CD14-positive monocyte (primary cell): ENCODE measurements around the gene IFRD2. TPM values are rescaled to one million over a fixed set of nuclear protein-coding genes. Genes with fewer than 3 reads are reported as not detected.

ENCODE experiments used
- DNase-seq, 3 donors: peaks; one replicate each; pipeline ENCODE4 v3.0.0-alpha.2; 2011 to 2022
- H2AFZ ChIP-seq: 2 replicates; pipeline ENCODE4 v1.6.0; 2012; ENCODE audit warnings: mild to moderate bottlenecking, low read depth, low read length, inconsistent platforms; ENCODE audit not compliant: insufficient read depth, poor library complexity, severe bottlenecking
- H3K27ac ChIP-seq, 2 donors: 1 replicate in 1 of 2; 2 replicates in 1 of 2; pipeline ENCODE4 v1.5.1; 2012 to 2013; ENCODE audit warnings: low read length in 2 of 2, control low read depth in 1 of 2, inconsistent platforms in 1 of 2, low read depth in 1 of 2, mild to moderate bottlenecking in 1 of 2
- H3K27me3 ChIP-seq, 2 donors: one replicate each; pipeline versions ENCODE4 v1.6.0 to v1.6.1; 2011 to 2013; ENCODE audit warnings: low read length in 2 of 2; ENCODE audit not compliant: control insufficient read depth in 2 of 2, insufficient read depth in 2 of 2
- H3K36me3 ChIP-seq, 2 donors: replicated peaks in 1 of 2; 1 replicate in 1 of 2; 2 replicates in 1 of 2; pipeline versions ENCODE4 v1.5.1 to v1.6.1; 2012 to 2013; ENCODE audit warnings: low read length in 2 of 2, control low read depth in 1 of 2, inconsistent platforms in 1 of 2, mild to moderate bottlenecking in 1 of 2; ENCODE audit not compliant: insufficient read depth in 2 of 2, control insufficient read depth in 1 of 2
- H3K4me1 ChIP-seq, 2 donors: 1 replicate in 1 of 2; 2 replicates in 1 of 2; pipeline versions ENCODE4 v1.5.1 to v1.6.1; 2012 to 2013; ENCODE audit warnings: low read length in 2 of 2, control low read depth in 1 of 2, inconsistent platforms in 1 of 2, mild to moderate bottlenecking in 1 of 2, moderate library complexity in 1 of 2; ENCODE audit not compliant: insufficient read depth in 2 of 2, control insufficient read depth in 1 of 2
- H3K4me2 ChIP-seq: replicated peaks from 2 replicates; pipeline ENCODE3; 2012; ENCODE audit warnings: low read length, moderate library complexity, mild to moderate bottlenecking; ENCODE audit not compliant: poor library complexity, severe bottlenecking; ENCODE audit errors: extremely low read depth
- H3K4me3 ChIP-seq, 3 experiments: fragments of 200-600 bp in 1 of 3; sonication (generic) in 1 of 3; replicated peaks in 1 of 3; 1 replicate in 2 of 3; 2 replicates in 1 of 3; pipeline ENCODE4 v1.5.1; 2011 to 2013; ENCODE audit warnings: low read length in 3 of 3, mild to moderate bottlenecking in 3 of 3, control low read depth in 2 of 3, low read depth in 2 of 3, inconsistent platforms in 1 of 3, moderate library complexity in 1 of 3
- H3K79me2 ChIP-seq: 2 replicates; pipeline ENCODE4 v1.6.0; 2012; ENCODE audit warnings: mild to moderate bottlenecking, control low read depth, inconsistent platforms, low read length, moderate library complexity; ENCODE audit not compliant: insufficient read depth
- H3K9ac ChIP-seq: 2 replicates; pipeline ENCODE4 v1.6.0; 2017; ENCODE audit warnings: low read length, mild to moderate bottlenecking; ENCODE audit not compliant: insufficient read depth, poor library complexity, severe bottlenecking
- H3K9me3 ChIP-seq, 2 donors: replicated peaks in 1 of 2; 1 replicate in 1 of 2; 2 replicates in 1 of 2; pipeline versions ENCODE4 v1.5.1 to v1.6.1; 2012 to 2013; ENCODE audit warnings: low read length in 2 of 2, control low read depth in 1 of 2; ENCODE audit not compliant: control insufficient read depth in 1 of 2, insufficient read depth in 1 of 2
- H4K20me1 ChIP-seq: 2 replicates; pipeline ENCODE4 v1.6.0; 2012; ENCODE audit warnings: mild to moderate bottlenecking, low read length, control low read depth, moderate library complexity; ENCODE audit not compliant: insufficient read depth
- H3K27ac Mint-ChIP-seq, 7 donors: one replicate each; pipeline ENCODE4 v1.8.0; 2020; ENCODE audit warnings: mild to moderate bottlenecking in 7 of 7, mixed read lengths in 7 of 7, moderate library complexity in 6 of 7, inconsistent platforms in 2 of 7
- H3K27me3 Mint-ChIP-seq, 3 donors: one replicate each; pipeline ENCODE4 v1.8.0; 2021 to 2022; ENCODE audit warnings: low read depth in 3 of 3, mild to moderate bottlenecking in 3 of 3, mixed read lengths in 3 of 3, moderate library complexity in 3 of 3, inconsistent platforms in 1 of 3
- H3K36me3 Mint-ChIP-seq, 2 donors: one replicate each; pipeline ENCODE4 v1.8.0; 2020; ENCODE audit warnings: mixed read lengths in 2 of 2, inconsistent platforms in 1 of 2, mild to moderate bottlenecking in 1 of 2
- H3K4me1 Mint-ChIP-seq: one replicate; pipeline ENCODE4 v1.8.0; 2020; ENCODE audit warnings: mild to moderate bottlenecking, mixed read lengths
- H3K4me3 Mint-ChIP-seq, 2 donors: one replicate each; pipeline ENCODE4 v1.8.0; 2020; ENCODE audit warnings: mild to moderate bottlenecking in 2 of 2, mixed read lengths in 2 of 2, moderate library complexity in 1 of 2
- H3K9me3 Mint-ChIP-seq, 7 donors: one replicate each; pipeline ENCODE4 v1.8.0; 2020 to 2022; ENCODE audit warnings: mixed read lengths in 7 of 7, mild to moderate bottlenecking in 6 of 7, moderate library complexity in 6 of 7, inconsistent platforms in 2 of 7
- WGBS: methylation state at CpG from one replicate; pipeline ENCODE4 v1.1.5; 2013; ENCODE audit warnings: missing lambda C conversion rate; ENCODE audit not compliant: insufficient coverage; 5-methylcytosine and 5-hydroxymethylcytosine counted together
- intact Hi-C, 2 donors: fragments of 100-400 bp; cut with micrococcal nuclease; formaldehyde crosslinking; loops; one replicate each; pipeline versions ENCODE4 v1.15.0 to v1.15.1; 2023
- polyA plus RNA-seq, 3 donors: library from polyadenylated mRNA; depleted of rRNA in 1 of 3; unstranded in 2 of 3; stranded (reverse) in 1 of 3; fragments of 300-500 nt in 2 of 3; fragments of >200 nt in 1 of 3; fragmentation: Illumina TruSeq in 2 of 3; gene quantifications; 1 replicate in 2 of 3; 2 replicates in 1 of 3; pipeline ENCODE4 v1.2.3, GENCODE V29; 2012 to 2021
- TF ChIP-seq, protein P1 (sequence below): fragments of 200-600 bp; IDR thresholded peaks from one replicate; pipeline ENCODE4 v1.8.0; 2022; ENCODE audit warnings: antibody characterized with exemption, mild to moderate bottlenecking

IFRD2 gene
- polyA plus RNA-seq, 3 donors: 17.1 to 35.1 (median 23.3) TPM

DNA sequence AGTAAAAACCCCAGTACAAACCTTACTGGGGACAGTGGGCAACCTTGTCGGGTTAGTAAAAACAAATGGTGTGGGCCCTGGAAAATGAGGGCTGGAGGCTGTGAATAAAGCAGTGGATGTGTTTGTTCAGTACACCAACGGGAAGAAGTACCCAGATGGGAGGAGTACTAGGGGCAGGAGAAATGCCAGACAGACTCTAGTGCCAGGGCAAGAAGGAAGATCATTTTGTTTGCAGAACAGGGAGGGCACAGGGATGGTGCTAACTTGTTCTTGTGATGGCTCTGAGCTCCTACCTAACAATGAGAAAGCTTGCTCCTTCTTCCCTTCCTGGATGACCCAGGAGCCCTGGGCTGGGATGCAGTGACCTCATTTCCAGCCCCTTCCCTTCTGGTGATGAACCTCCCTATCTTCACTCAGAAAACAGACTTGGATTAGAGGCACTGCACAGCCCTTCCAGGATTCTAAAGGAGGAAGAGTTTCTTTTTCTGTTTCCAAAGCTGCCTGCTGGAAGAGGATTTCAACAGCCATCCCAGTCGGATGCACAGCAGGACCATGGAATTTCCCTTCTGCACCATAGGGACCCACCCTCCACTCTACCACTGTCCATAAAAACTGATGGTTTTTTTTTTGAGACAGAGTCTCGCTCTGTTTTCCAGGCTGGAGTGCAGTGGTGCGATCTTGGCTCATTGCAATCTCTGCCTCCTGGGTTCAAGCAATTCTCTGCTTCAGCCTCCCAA, 42.3 kb upstream of the IFRD2 start:
- Mint-ChIP-seq H3K4me3 (no peak overlapping the region), H3K36me3 (peaks cover 50 to 73% of the 10 kb centered on the region in 2 donors), H3K27me3 (peaks cover 0 to under 1% (median 0%) of the 10 kb centered on the region in 3 donors), H3K9me3 (no peaks in the 10 kb centered on the region), H3K4me1 (peaks cover 41% of the 10 kb centered on the region), H3K27ac (peak overlapping the region; percentile 26 to 86 (median 80))
- H3K36me3 ChIP-seq: peaks cover 42 to 68% of the 10 kb centered on the region in 2 donors
- H3K9me3 ChIP-seq: no peaks in the 10 kb centered on the region
- no peak overlapping the region for H2AFZ ChIP-seq
- H3K4me2 ChIP-seq: no peak overlapping the region
- no peak for DNase-seq
- H3K4me3 ChIP-seq: no peak overlapping the region
- H3K79me2 ChIP-seq: peaks cover 93% of the 10 kb centered on the region
- H3K27ac ChIP-seq: peak overlapping the region; percentile 39 to 84
- intact Hi-C loops: loop anchor here (5.0 kb wide), 1 partner anchor 37 kb away; the partner anchor contains the start of genes HYAL3 (in 2 of the 2) and NAA80 (in 2 of the 2)
- peaks cover 78% of the 10 kb centered on the region for H4K20me1 ChIP-seq
- TF ChIP-seq, protein P1, sequence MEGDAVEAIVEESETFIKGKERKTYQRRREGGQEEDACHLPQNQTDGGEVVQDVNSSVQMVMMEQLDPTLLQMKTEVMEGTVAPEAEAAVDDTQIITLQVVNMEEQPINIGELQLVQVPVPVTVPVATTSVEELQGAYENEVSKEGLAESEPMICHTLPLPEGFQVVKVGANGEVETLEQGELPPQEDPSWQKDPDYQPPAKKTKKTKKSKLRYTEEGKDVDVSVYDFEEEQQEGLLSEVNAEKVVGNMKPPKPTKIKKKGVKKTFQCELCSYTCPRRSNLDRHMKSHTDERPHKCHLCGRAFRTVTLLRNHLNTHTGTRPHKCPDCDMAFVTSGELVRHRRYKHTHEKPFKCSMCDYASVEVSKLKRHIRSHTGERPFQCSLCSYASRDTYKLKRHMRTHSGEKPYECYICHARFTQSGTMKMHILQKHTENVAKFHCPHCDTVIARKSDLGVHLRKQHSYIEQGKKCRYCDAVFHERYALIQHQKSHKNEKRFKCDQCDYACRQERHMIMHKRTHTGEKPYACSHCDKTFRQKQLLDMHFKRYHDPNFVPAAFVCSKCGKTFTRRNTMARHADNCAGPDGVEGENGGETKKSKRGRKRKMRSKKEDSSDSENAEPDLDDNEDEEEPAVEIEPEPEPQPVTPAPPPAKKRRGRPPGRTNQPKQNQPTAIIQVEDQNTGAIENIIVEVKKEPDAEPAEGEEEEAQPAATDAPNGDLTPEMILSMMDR: no peak
- H3K27me3 ChIP-seq: no peaks in the 10 kb centered on the region
- H3K9ac ChIP-seq: no peak overlapping the region
- 84% methylated on average over 4 of the region's 5 CpGs for WGBS
- H3K4me1 ChIP-seq: peaks cover 48% of the 10 kb centered on the region in 2 donors

DNA sequence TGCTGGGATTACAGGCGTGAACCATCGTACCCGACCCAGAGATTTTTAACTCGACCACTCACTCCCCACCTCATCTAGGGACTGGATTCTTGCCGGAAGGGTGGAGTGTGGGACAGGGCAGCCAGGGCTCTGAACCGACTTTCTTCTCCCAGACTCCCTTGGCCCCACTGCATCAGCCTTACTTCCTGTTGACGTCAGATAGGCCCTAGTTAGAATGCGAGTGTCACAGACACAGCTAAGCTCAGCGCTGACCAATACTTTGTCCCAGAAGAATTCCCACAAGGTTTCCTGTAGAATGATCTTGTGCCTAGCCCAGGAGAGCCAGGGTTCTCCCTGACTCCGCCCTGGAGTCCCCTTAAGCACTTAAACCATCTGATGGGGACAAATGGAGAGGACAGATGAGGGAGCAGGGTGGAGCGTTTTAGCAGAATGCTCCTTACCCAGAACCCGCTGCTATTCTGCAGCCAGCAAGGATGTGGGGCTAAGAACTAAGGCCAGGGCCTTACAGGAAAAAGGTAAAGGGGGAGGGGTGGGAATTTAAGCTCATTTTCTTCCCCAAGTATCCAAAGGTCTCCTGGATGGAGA, 41.6 kb upstream of the IFRD2 start:
- no peaks in the 10 kb centered on the region for H3K27me3 ChIP-seq
- no peaks in the 10 kb centered on the region for H3K9me3 ChIP-seq
- Mint-ChIP-seq H3K27me3 (peaks cover 0 to 1% (median 0%) of the 10 kb centered on the region in 3 donors), H3K27ac (peak overlapping the region in 6 of 7 donors; percentile 26 to 86 (median 65)), H3K4me3 (no peak overlapping the region), H3K9me3 (no peaks in the 10 kb centered on the region), H3K36me3 (peaks cover 50 to 77% of the 10 kb centered on the region in 2 donors), H3K4me1 (peaks cover 36% of the 10 kb centered on the region)
- peaks cover 83% of the 10 kb centered on the region for H4K20me1 ChIP-seq
- H3K79me2 ChIP-seq: peaks cover 86% of the 10 kb centered on the region
- peak overlapping the region; percentile 39 to 84 for H3K27ac ChIP-seq
- peaks cover 45 to 46% of the 10 kb centered on the region in 2 donors for H3K4me1 ChIP-seq
- peaks cover 45 to 72% of the 10 kb centered on the region in 2 donors for H3K36me3 ChIP-seq
- intact Hi-C loops: no loop called here
- 80% methylated on average over 6 of the region's 12 CpGs for WGBS
- peak in 1 of 3 donors; percentile 82 for DNase-seq
- H2AFZ ChIP-seq: no peak overlapping the region
- no peak overlapping the region for H3K9ac ChIP-seq
- TF ChIP-seq, protein P1: no peak
- no peak overlapping the region for H3K4me3 ChIP-seq
- no peak overlapping the region for H3K4me2 ChIP-seq
